ENCODE results near the gene MB. TPM values are rescaled to one million over a fixed set of nuclear protein-coding genes. Genes with fewer than 3 reads are reported as not detected.

Gene MB
- total RNA-seq, 2 donors from 2014 or later: not detected

DNA sequence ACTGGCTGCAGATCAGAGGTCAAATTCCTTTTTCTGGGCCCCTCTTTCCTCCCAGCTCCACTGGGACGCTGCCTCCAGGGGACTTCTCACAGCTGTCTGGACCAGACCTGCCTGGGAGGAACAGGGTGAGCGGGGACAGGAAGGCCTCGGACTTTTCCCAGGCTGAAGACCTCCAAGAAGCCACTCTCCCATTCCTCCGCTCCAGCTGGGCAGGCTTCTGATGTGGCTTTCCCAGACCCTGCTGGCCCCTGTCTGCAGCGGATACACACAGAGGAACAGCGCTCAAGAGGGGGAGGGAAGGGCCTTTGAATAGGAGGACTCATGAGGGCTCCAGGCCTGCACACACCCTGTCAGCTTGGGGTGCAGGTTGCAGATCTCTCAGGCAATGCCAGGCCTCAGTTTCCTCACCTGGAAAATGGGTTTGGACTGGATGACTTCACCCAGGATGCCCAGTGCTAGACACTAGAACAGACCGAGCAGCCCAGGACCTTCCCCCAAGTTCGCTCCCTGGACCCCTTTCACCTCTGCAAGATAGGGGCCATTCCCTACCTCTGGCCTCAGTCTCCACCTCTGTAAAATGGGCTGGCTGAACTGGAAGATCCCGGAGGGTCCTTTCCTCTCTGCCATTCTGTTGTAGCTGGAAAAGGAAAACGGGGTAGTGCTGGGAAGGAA is 36.6 kb downstream of the MB start:
- H3K27me3 Mint-ChIP-seq: peaks cover 9% of the 10 kb centered on the region
- H3K9me3 ChIP-seq (ENCODE audit: control insufficient read depth, low read length, poor library complexity, severe bottlenecking): no peaks in the 10 kb centered on the region
- no peak overlapping the region for H3K27ac Mint-ChIP-seq
- no peak for DNase-seq
- no peaks in the 10 kb centered on the region for H3K36me3 Mint-ChIP-seq (ENCODE audit: low read depth)
- ATAC-seq: no peak
- no peak overlapping the region for H3K4me3 Mint-ChIP-seq
- no peaks in the 10 kb centered on the region for H3K4me1 Mint-ChIP-seq

DNA sequence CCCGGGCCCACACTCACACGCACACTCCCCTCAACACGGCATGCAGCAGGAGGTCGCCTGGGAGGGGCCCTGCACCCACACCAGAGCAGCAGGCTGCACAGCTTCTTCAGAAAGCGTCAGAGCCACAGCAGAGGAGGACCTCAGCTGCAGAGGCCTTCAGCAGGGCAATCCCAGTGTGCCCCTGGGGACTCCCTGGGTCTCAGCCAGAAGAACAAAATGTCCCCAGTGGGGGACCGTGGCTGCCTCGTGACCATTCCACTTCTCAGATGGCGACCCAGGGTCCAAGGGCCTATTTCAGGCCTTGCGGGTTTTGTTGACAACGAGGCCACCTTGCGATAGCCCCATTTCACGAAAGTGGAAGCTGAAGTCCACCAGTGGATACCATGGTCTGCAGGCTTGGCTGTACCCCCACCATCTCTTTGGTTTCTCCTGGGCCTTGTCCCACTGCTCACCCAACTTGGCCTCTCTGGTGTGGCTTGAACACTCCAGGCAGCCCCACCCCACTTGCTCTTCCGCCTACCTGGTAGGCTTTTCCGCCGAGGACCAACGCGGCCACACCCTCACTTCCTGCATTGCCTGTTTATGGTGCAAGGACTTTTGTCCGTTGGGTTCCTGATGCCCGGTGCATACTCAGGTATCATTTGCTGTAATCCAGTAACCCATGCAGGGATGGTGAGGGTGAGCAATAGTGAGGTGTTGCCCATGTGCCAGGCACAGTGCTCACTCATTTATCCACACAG is 38.1 kb downstream of the MB start:
- ATAC-seq (no peak), DNase-seq (no peak)
- Mint-ChIP-seq H3K36me3 (ENCODE audit: low read depth) (peaks cover 3% of the 10 kb centered on the region), H3K4me1 (no peaks in the 10 kb centered on the region), H3K4me3 (no peak overlapping the region), H3K27me3 (peaks cover 15% of the 10 kb centered on the region), H3K27ac (peak overlapping the region; percentile 79)
- no peaks in the 10 kb centered on the region for H3K9me3 ChIP-seq (ENCODE audit: control insufficient read depth, low read length, poor library complexity, severe bottlenecking)

DNA sequence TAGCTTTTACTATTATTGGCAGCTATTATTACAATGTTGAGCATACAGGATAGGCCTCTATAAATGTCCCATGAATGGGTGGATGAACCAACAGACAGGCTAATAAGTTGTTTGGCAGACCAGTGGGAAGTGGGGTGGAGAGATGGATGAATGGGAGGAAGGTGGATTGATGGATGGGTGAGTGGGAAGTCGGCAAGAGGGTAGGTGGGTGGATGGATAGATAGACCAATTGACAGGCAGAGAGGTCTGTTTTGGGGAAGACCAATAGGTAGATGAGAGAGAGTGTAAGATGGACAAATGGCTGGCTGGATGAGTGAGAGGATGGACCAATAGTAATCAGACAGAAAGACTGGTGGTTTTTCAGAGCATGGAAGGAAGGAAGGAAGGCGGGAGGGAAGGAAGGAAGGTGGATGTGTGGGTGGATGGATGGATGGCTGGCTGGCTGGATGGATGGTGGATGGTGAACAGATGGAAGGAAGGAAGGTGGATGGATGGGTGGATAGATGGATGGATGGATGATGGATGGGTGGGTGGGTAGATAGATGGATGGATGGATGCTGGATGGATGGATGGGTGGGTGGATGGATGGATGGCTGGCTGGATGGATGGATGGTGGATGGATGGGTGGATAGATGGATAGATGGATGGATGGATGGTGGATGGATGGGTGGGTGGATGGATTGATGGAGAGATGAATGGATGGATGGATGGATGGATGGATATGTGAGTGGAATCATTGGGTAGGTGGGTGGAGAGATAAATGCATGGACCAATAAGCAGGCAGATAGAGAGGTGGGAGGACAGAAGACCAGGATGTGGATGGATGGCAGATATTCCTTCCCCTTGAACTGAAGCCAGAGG is 39.1 kb downstream of the MB start:
- Mint-ChIP-seq H3K27ac (no peak overlapping the region), H3K4me3 (no peak overlapping the region), H3K4me1 (no peaks in the 10 kb centered on the region), H3K36me3 (ENCODE audit: low read depth) (peaks cover 3% of the 10 kb centered on the region), H3K27me3 (peaks cover 7% of the 10 kb centered on the region)
- DNase-seq: no peak
- H3K9me3 ChIP-seq (ENCODE audit: control insufficient read depth, low read length, poor library complexity, severe bottlenecking): no peaks in the 10 kb centered on the region
- ATAC-seq: no peak

DNA sequence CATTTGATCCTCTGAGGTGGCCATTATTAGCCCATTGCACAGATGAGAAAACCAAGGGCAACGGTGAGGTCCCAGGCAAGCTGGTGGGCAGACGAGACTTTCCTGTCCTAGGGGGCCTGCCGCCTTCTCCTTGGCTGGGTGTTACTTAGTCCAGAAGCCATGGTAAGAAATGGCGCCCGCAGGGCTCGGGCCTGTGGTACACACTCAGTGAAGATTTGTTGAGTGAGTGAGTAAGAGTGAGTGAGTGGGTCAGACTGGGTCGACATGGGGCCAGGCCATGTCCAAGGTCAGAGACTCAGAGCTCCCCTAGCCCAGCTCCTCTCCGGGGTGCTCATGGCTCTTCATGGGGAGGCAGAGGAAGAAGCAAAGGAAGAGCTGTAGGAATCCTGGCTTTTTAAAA is 40.5 kb downstream of the MB start:
- Mint-ChIP-seq H3K27me3 (peaks cover 12% of the 10 kb centered on the region), H3K4me3 (no peak overlapping the region), H3K4me1 (peaks cover 2% of the 10 kb centered on the region), H3K36me3 (ENCODE audit: low read depth) (peaks cover 3% of the 10 kb centered on the region), H3K27ac (no peak overlapping the region)
- ATAC-seq (no peak), DNase-seq (no peak)
- H3K9me3 ChIP-seq (ENCODE audit: control insufficient read depth, low read length, poor library complexity, severe bottlenecking): no peaks in the 10 kb centered on the region

DNA sequence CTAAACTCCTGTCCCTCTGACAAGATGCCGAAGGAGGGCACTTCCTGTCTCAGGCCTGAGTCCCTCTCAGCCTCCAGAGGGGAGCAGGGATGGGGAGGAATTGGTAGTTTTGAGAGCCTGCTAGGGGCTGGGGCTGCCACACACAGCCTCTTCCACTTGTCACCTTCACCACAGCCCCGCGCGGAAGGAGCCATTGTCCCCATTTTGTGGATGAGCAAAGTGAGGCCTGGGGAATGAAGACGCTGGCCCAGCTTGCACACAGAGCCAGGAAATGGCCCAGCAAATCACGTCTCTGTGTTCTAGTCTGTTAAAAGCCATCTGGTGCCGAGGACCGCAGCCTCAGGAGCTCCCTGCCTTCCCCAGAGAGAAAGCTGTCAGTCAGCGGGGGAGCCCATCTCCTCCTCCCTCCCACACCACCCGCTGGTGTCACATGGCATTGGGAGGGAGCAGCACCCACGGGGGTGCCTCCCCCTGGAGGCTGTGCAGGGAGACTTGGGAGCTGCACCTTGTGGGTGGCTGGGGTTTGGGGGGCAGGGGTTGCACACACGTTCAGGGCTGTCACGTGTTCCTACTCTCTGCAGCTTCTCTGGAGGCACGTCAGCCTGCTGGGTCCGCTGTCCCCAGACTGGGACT is 41.9 kb downstream of the MB start:
- no peak for ATAC-seq
- Mint-ChIP-seq H3K27ac (no peak overlapping the region), H3K36me3 (ENCODE audit: low read depth) (peaks cover 3% of the 10 kb centered on the region), H3K4me3 (no peak overlapping the region), H3K4me1 (peaks cover 5% of the 10 kb centered on the region), H3K27me3 (peaks cover 23% of the 10 kb centered on the region)
- no peaks in the 10 kb centered on the region for H3K9me3 ChIP-seq (ENCODE audit: control insufficient read depth, low read length, poor library complexity, severe bottlenecking)
- DNase-seq: no peak

DNA sequence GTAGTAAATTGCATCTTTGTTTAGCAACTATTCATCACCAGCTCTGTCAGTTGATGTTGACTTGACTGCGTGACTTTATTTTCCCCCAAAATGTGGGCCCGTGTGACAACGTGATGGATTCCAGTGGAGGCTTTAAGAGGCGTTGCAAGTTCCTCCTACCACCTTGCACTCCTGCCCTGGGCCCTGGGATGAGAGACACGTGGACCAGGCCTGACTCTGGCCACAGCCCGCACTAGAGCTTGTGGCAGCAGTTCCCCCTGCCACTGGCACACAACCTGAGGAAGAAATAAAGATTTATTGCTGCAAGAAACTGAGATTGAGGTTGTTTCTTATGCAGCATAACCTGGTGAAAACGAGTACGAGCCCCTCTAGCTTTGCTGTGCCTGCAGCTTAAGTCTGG is 44.6 kb downstream of the MB start:
- H3K9me3 ChIP-seq (ENCODE audit: control insufficient read depth, low read length, poor library complexity, severe bottlenecking): no peaks in the 10 kb centered on the region
- DNase-seq (no peak), ATAC-seq (no peak)
- no peak overlapping the region for H3K4me3 Mint-ChIP-seq
- H3K36me3 Mint-ChIP-seq (ENCODE audit: low read depth): peaks cover 3% of the 10 kb centered on the region
- no peak overlapping the region for H3K27ac Mint-ChIP-seq
- peaks cover 5% of the 10 kb centered on the region for H3K4me1 Mint-ChIP-seq
- peaks cover 39% of the 10 kb centered on the region for H3K27me3 Mint-ChIP-seq

DNA sequence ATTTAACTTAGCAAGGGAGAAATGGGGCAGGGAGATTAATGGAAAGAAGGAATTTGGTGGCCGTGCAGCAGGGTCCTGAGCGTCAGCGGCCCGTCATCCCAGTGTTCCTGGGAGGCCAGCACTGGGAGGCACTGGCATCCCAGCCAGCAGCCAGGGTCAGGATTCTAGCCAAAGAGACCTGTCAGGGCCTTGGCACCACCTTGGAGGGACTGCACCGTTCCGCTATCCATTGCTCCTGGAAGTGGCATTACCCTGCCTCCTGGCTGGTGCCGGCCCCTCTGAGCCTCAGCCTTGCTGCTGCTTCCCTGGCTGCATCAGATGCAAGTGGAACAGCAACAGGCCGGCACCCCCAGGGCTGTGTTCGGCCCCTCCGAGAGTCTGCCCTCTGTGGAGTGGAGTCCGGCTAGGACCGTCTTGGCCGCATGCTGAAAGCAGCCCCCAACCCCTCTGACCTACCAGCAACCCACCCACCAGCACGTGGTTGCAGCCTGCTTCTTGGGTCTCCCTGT is 46.4 kb downstream of the MB start:
- H3K9me3 ChIP-seq (ENCODE audit: control insufficient read depth, low read length, poor library complexity, severe bottlenecking): no peaks in the 10 kb centered on the region
- DNase-seq (no peak), ATAC-seq (no peak)
- H3K4me3 Mint-ChIP-seq: no peak overlapping the region
- H3K27me3 Mint-ChIP-seq: peaks cover 47% of the 10 kb centered on the region
- peaks cover 5% of the 10 kb centered on the region for H3K4me1 Mint-ChIP-seq
- no peak overlapping the region for H3K27ac Mint-ChIP-seq
- peaks cover 3% of the 10 kb centered on the region for H3K36me3 Mint-ChIP-seq (ENCODE audit: low read depth)

DNA sequence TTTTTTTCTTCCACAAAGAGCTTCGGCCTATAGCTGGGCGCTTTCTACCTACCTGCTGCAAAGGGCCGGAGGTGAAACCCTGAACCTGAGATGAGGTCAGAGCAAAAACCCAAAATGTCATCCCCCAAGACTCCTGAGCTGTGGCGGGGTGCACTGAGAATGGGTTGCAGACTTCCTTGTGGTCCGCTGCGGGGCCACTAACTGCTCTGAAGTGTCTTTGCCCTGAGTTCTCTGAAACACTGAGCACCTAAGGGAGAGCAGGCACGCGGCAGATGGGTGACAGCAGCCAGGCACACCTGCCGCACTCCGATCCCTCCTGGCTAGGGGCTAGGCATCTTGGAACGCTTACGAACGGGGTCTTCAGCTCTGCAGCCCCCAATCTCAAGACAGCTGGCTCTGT is 47.2 kb downstream of the MB start:
- peaks cover 50% of the 10 kb centered on the region for H3K27me3 Mint-ChIP-seq
- ATAC-seq (no peak), DNase-seq (no peak)
- no peak overlapping the region for H3K27ac Mint-ChIP-seq
- H3K36me3 Mint-ChIP-seq (ENCODE audit: low read depth): peaks cover 3% of the 10 kb centered on the region
- peaks cover 5% of the 10 kb centered on the region for H3K4me1 Mint-ChIP-seq
- no peak overlapping the region for H3K4me3 Mint-ChIP-seq
- no peaks in the 10 kb centered on the region for H3K9me3 ChIP-seq (ENCODE audit: control insufficient read depth, low read length, poor library complexity, severe bottlenecking)

DNA sequence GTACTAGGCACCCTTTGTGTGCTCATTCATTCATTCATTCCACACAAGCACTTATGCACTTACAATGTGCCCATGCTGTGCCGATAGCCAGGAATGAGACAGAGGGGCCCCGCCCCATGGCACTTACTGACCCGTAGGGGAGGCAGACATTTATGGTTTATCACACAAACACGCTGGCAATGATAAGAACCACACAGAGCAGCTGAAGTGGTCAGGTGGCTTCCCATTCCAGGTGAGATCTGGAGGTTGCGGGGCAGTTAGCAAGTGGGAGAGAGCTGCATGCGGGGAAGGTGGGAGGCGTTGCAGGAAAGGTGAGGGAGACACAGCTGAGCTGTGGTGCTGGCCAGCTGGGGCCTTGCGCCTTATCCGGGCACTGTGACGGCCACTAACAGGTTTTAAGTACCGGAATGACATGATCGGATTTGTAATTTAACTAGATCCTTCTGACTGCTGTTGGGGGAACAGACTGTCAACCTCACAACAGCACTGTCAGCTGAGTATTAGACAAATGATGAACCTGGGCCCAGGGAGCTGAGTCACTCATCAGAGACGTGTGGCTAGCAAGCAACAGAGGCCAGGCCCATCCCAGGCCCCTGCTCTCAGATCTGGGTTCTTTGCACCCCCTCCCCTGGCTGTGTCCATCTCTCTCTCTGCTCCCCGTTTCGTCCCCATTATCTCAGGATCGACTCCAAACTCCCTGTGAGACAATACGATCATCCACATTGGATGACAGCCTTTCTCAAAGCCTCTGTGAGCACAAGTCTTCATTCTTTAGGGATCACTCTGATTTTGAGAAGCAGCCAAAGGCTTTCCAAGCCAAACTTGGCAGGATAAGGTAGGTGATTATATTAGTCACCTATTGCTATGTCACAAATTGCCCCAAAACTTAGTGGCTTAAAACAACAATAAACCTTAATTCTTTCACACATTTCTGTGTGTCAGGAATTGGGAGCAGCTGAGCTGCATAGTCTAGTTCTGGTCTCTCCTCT is 48.1 kb downstream of the MB start:
- H3K27ac Mint-ChIP-seq: no peak overlapping the region
- H3K4me1 Mint-ChIP-seq: peaks cover 5% of the 10 kb centered on the region
- no peaks in the 10 kb centered on the region for H3K36me3 Mint-ChIP-seq (ENCODE audit: low read depth)
- DNase-seq (no peak), ATAC-seq (no peak)
- no peak overlapping the region for H3K4me3 Mint-ChIP-seq
- H3K9me3 ChIP-seq (ENCODE audit: control insufficient read depth, low read length, poor library complexity, severe bottlenecking): no peaks in the 10 kb centered on the region
- H3K27me3 Mint-ChIP-seq: peaks cover 51% of the 10 kb centered on the region

DNA sequence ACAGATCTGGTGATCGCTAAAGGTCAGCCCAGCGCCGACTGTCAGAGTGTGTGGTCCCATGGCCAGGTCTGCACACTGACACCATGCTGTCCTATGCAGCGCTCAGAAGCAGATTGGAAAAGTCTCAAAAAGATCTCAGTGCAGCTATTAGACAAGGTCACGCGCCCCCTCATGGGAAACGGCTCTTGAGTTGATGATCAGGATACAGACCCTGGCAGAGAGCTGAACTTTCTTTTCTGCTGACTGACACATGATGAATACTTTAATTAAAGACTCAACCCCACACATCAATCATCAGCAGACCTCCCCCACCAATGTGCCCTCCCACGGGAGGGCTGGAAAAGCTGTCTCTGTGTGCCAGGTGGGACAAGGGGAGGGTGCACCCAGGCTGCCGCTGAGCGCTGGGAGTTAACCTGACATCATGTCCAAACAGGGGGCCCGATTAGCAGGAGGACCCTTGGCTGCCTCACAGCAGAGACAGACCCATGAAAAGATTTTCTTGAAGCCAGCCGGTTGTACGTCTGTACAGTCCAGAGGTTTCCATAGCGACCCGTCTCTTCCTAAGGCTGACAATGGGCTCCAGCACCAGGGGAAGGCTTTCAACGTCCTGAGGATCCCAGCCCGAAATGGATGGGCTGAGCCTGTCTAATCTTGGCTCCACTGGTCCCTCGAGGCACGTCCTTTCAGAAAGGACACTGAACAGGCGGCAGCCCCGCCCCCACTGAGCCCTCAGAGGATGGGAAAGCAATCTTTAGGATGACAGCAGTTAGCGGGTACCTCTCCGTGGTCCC is 49.6 kb downstream of the MB start:
- Mint-ChIP-seq H3K36me3 (ENCODE audit: low read depth) (peaks cover 4% of the 10 kb centered on the region), H3K4me3 (no peak overlapping the region), H3K27me3 (peaks cover 61% of the 10 kb centered on the region), H3K4me1 (peaks cover 4% of the 10 kb centered on the region), H3K27ac (no peak overlapping the region)
- DNase-seq (no peak), ATAC-seq (no peak)
- H3K9me3 ChIP-seq (ENCODE audit: control insufficient read depth, low read length, poor library complexity, severe bottlenecking): no peaks in the 10 kb centered on the region

DNA sequence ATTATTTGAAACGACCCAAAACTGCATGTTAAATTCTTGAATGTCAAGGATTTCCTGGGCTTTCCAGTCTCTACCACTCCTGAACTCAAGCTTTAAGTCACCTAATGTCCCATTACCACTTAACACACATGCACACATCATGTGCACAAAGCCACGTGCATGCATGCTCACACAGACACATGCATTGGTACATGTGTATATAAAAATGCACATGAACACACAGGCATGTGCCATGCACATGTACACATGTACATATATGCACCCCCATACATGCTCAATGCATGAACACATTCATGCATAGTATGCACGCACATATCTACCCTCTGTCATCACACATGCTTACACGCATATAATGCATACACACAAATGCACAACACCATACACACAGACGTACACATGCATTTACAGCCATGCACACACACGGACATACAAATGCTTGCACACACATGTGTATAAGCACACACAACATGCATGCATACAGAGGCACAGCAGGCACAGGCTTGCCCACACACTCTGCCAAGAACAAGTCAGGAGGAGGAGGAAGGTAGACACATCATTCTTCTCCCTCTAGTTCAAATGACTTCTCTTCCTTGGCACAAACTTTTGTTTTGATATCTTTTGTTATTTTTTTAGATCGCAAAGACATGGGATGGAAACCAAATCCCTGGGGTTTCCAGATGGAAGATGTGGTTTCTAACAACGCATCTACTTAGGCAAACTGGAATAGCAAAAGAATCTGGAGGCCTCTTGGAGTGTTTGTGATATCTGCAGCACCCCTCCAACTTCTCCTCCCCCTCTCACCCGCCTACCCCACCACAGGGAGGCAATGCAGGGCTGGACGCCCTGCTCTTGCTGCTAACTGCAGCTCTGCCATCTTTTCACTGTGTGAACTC is 51.9 kb downstream of the MB start:
- H3K9me3 ChIP-seq (ENCODE audit: control insufficient read depth, low read length, poor library complexity, severe bottlenecking): no peaks in the 10 kb centered on the region
- H3K36me3 Mint-ChIP-seq (ENCODE audit: low read depth): peaks cover 4% of the 10 kb centered on the region
- H3K4me3 Mint-ChIP-seq: no peak overlapping the region
- no peak for ATAC-seq
- DNase-seq: no peak
- peaks cover 6% of the 10 kb centered on the region for H3K4me1 Mint-ChIP-seq
- no peak overlapping the region for H3K27ac Mint-ChIP-seq
- peaks cover 68% of the 10 kb centered on the region for H3K27me3 Mint-ChIP-seq
